Measurements from ENCODE around the gene RSU1.
"Not testable (repeated sequence)": the region's sequence is repeated elsewhere in the genome, so short reads cannot be mapped to it uniquely, and the experiment has no call there.

Gene RSU1

GRCh38 chr10:16817125-16818019 lies at the start of gene RSU1:
RSU1 (minus strand) TSS chr10:16817424; CDS start chr10:16817081, 343 bp downstream.
- DNase-seq = peak; percentile 100

- DNase-seq = no peak
These were observed 49.5 kb upstream of the RSU1 start for GRCh38 chr10:16866541-16867275.

GRCh38 chr10:16865766-16866165 lies 48.5 kb upstream of the RSU1 start:
- DNase-seq = no peak

- no peak for DNase-seq
These were observed 46.5 kb upstream of the RSU1 start for GRCh38 chr10:16863766-16864165.

GRCh38 chr10:16857419-16857818 lies 40.2 kb upstream of the RSU1 start:
- DNase-seq = no peak

- DNase-seq = no peak
These were observed 39.3 kb upstream of the RSU1 start for GRCh38 chr10:16856567-16856966.

GRCh38 chr10:16856092-16856491 lies 38.9 kb upstream of the RSU1 start:
- DNase-seq = no peak

- DNase-seq = no peak
These were observed 37.4 kb upstream of the RSU1 start for GRCh38 chr10:16854623-16855022.

GRCh38 chr10:16853809-16854208 lies 36.6 kb upstream of the RSU1 start:
- DNase-seq = no peak

GRCh38 chr10:16853201-16853600 lies 36.0 kb upstream of the RSU1 start:
- DNase-seq = no peak

GRCh38 chr10:16852624-16853023 lies 35.4 kb upstream of the RSU1 start:
- DNase-seq = no peak

GRCh38 chr10:16848562-16849154 lies 31.4 kb upstream of the RSU1 start:
- no peak for DNase-seq

GRCh38 chr10:16847644-16848043 lies 30.4 kb upstream of the RSU1 start:
- DNase-seq = no peak

- DNase-seq = no peak
These were observed 28.0 kb upstream of the RSU1 start for GRCh38 chr10:16845248-16845647.

- peak; percentile 86 for DNase-seq
These were observed 26.1 kb upstream of the RSU1 start for GRCh38 chr10:16843252-16843870.

- no peak for DNase-seq
These were observed 18.0 kb upstream of the RSU1 start for GRCh38 chr10:16835228-16835627.

GRCh38 chr10:16832351-16833080 lies 15.3 kb upstream of the RSU1 start:
- no peak for DNase-seq

- no peak for DNase-seq
These were observed 11.5 kb upstream of the RSU1 start for GRCh38 chr10:16828701-16829175.

GRCh38 chr10:16828114-16828568 lies 10.9 kb upstream of the RSU1 start:
- DNase-seq = peak; percentile 76

GRCh38 chr10:16827474-16827873 lies 10.2 kb upstream of the RSU1 start:
- DNase-seq = not testable (repeated sequence)

- DNase-seq = no peak
These were observed 5.6 kb upstream of the RSU1 start for GRCh38 chr10:16822726-16823360.

GRCh38 chr10:16822027-16822426 lies 4.8 kb upstream of the RSU1 start:
- no peak for DNase-seq

Measured in midbrain (tissue), 1 donor.